Brain microvascular endothelial cell (primary cell): ENCODE data around the gene GALNS.

ENCODE experiments used
- DNase-seq: peaks from one replicate; pipeline ENCODE4 v3.0.0-alpha.2; 2020
- H3K27ac ChIP-seq: fragments of 250-450 bp; sonication (Bioruptor Pico); 2 replicates; pipeline ENCODE4 v1.5.1; 2020; ENCODE audit warnings: mild to moderate bottlenecking, moderate library complexity
- H3K27me3 ChIP-seq: fragments of 250-450 bp; sonication (Bioruptor Pico); replicated peaks from 2 replicates; pipeline ENCODE4 v1.5.1; 2020; ENCODE audit warnings: mild to moderate bottlenecking
- H3K36me3 ChIP-seq: fragments of 250-450 bp; sonication (Bioruptor Pico); replicated peaks from 2 replicates; pipeline ENCODE4 v1.5.1; 2020; ENCODE audit warnings: mild to moderate bottlenecking
- H3K4me3 ChIP-seq: 2 replicates; pipeline ENCODE4 v1.5.1; 2011; ENCODE audit warnings: low read depth, mild to moderate bottlenecking, control low read depth, low read length, moderate library complexity
- in situ Hi-C: cut with HindIII; loops from 2 replicates; pipeline ENCODE4 v1.10.0; 2017; ENCODE audit warnings: low sequenced_read_pairs, low pct_ligation_motif_present
- TF ChIP-seq, protein P1 (sequence below): IDR thresholded peaks from 2 replicates; pipeline ENCODE4 v1.5.1; 2011; ENCODE audit warnings: low read depth, mild to moderate bottlenecking, moderate library complexity, low read length, control low read depth, inconsistent platforms; ENCODE audit errors: missing control alignments

The GALNS gene

DNA sequence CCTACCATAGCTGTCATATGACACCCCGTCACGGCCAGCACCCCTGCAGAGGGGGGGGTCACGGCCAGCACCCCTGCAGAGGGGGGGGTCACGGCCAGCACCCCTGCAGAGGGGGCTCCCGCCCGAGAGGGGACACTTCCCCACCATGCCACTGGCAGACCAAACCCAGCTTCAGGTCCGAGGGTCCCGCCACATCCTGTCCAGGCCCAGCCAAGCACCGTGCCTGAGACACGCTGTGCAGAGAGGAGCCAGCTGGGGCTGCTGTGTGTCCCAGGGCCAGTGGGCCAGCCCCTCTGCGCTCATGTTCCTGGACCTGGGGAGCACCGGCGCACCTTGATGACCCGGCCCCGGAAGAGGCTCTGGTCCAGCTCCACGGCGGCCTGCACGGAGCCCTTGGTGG lies 7.8 kb upstream of the GALNS start:
- Histone ChIP-seq H3K36me3 (peaks cover 9% of the 10 kb centered on the region), H3K27ac (no peak overlapping the region), H3K27me3 (peaks cover 2% of the 10 kb centered on the region), H3K4me3 (no peak overlapping the region)
- in situ Hi-C loops = no loop called here
- TF ChIP-seq, protein P1, sequence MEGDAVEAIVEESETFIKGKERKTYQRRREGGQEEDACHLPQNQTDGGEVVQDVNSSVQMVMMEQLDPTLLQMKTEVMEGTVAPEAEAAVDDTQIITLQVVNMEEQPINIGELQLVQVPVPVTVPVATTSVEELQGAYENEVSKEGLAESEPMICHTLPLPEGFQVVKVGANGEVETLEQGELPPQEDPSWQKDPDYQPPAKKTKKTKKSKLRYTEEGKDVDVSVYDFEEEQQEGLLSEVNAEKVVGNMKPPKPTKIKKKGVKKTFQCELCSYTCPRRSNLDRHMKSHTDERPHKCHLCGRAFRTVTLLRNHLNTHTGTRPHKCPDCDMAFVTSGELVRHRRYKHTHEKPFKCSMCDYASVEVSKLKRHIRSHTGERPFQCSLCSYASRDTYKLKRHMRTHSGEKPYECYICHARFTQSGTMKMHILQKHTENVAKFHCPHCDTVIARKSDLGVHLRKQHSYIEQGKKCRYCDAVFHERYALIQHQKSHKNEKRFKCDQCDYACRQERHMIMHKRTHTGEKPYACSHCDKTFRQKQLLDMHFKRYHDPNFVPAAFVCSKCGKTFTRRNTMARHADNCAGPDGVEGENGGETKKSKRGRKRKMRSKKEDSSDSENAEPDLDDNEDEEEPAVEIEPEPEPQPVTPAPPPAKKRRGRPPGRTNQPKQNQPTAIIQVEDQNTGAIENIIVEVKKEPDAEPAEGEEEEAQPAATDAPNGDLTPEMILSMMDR = no peak
- DNase-seq = no peak

DNA sequence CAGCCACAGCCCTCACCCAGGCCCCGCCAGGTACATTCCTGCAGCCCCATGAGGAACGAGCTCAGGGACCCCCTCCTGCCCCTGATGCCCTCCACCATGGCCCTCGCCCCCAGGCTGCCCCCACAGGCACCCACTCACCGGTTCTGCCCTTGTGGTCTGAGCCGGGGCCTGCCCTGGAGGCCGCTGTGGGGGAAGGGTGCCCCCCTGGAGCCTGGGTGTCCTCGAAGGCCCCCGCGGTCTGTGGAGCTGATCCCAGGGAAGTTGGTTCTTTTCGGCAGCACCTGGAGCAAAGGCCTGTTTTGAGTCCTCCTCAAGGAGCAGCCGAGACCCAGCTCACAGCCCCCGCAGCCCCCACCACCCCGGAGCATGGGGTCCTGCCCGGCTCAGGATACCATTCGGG lies 7.4 kb upstream of the GALNS start:
- Histone ChIP-seq H3K36me3 (peaks cover 9% of the 10 kb centered on the region), H3K27ac (no peak overlapping the region), H3K4me3 (no peak overlapping the region), H3K27me3 (no peaks in the 10 kb centered on the region)
- TF ChIP-seq, protein P1 = no peak
- in situ Hi-C loops = no loop called here
- DNase-seq = no peak

DNA sequence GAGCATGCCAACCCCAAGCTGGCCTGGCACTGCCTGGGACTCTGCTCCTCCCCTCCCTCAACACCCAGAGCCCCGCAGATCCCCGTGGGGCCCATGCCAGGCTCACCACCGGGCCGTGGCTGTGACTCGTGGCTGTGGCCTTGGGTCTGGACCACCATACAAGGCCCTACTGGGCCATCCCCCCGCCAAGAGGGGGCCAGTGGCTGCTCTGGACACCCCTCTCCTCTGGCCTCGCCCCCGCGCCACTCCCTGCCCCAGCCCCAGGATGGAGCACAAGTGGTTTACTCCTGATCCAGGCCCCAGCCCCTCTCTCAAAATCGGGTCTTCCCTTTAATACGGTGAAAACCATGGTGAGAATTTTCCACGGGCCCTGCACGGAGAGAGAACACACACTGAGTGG lies 6.7 kb upstream of the GALNS start:
- in situ Hi-C loops = no loop called here
- TF ChIP-seq, protein P1 = no peak
- Histone ChIP-seq H3K27me3 (no peaks in the 10 kb centered on the region), H3K4me3 (no peak overlapping the region), H3K27ac (no peak overlapping the region), H3K36me3 (peaks cover 11% of the 10 kb centered on the region)
- no peak for DNase-seq

DNA sequence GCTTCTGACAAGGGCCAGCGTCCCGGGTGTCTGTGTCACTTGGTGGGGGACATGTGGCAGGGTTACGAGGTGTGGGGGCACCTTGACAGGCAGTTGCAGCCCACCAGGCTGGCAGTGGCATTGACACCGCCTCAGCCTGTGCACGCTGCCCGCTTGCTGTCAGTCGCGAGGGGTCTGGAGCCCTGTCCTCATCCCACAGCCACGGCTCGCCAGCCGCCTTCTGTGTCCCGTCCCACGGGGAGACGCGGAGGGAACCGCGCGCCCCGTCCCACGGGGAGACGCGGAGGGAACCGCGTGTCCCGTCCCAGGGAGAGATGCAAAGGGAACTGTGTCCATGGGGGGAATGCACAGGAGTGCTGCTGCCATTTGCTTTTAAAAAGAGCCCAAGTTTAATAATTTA lies 6.2 kb upstream of the GALNS start:
- in situ Hi-C loops = no loop called here
- H3K27me3 ChIP-seq = no peaks in the 10 kb centered on the region
- no peak overlapping the region for H3K4me3 ChIP-seq
- peaks cover 11% of the 10 kb centered on the region for H3K36me3 ChIP-seq
- TF ChIP-seq, protein P1 = no peak
- DNase-seq = no peak
- H3K27ac ChIP-seq = no peak overlapping the region

DNA sequence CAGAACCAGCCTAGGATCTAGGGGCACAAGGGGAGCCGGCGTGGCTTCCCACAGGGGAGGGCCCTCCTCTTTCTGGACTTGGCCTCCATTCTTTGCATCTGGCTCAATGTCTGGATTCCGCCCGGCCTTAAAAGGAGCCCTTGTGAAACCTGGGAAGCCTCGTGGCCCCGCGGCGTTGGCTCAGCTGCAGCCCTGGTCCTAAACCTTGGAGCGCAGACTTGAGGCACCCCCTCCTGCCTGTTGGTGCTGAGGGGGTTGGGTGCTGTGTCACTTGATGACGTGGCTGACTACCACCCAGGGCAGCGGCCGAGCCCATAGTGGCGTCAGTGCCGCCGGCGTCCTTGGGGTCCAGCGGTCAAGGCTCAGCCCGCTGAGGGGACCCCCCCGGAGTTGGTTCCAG lies 4.6 kb upstream of the GALNS start:
- Histone ChIP-seq H3K4me3 (no peak overlapping the region), H3K27me3 (no peaks in the 10 kb centered on the region), H3K36me3 (peaks cover 11% of the 10 kb centered on the region), H3K27ac (no peak overlapping the region)
- TF ChIP-seq, protein P1 = no peak
- DNase-seq = no peak
- in situ Hi-C loops = no loop called here

DNA sequence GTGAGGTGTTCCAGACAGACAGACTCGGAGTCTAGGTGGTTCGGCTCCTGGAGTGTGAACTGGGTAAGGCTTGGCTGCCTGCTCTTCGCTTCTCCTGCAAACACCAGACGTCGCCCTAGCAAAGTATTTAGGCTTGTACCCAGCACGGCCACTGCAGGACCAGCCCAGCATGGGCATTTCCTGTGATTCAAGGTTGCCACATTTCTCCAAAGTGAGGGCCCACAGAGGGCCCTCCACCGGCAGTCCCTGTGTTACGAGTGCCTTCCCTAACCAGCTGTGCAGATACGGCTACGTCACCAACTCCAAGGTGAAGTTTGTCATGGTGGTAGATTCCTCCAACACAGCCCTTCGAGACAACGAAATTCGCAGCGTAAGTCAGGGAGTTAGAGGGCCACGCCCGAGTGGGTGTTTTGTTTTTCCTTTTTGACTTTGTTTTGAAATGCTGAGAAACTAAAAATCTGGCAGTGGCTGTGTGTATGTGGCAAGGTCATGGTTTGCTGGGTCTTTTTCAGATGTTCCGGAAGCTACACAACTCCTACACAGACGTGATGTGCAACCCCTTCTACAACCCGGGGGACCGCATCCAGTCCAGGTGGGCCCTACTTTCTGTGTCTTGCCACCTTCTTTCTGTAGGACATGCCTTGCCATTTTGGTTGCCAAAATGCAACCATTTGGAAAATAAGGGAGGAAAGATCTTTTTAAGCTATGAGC lies 2.8 kb upstream of the GALNS start:
- Histone ChIP-seq H3K36me3 (peaks cover 11% of the 10 kb centered on the region), H3K27ac (no peak overlapping the region), H3K27me3 (no peaks in the 10 kb centered on the region), H3K4me3 (no peak overlapping the region)
- DNase-seq = no peak
- TF ChIP-seq, protein P1 = no peak
- in situ Hi-C loops = no loop called here
